ENCODE measurements around the gene DLX4.

DNA sequence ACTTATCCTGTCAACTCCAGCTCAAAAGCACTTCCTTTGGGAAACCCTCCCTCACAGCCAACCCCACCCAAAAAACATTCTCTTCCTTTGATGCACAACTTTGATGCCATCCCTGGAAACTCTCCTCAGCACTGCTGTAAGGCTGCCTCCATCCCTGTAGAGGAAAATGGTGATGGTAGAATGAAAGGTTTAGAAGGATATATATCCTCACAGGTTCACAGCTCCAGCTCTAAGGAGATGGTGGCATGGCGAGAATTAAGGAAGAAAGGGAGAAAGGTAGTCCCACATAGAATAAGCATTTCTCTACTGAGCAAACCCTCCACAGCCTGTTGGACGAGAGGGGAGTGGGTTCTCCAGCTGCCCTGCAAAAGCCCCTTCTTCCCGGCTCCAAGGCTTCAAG, 2.2 kb upstream of the DLX4 start:
- TF ChIP-seq CTCF (IDR thresholded peaks at IDR 0.05; ENCODE audit: insufficient read depth, low read depth, low read length) (no peak), EZH2 (IDR thresholded peaks at IDR 0.05; ENCODE audit: insufficient read depth, low read length) (no peak)

Measured in astrocyte (in vitro differentiated cells and primary cell).